ENCODE data around the gene ZFAND2A.
"Not testable (repeated sequence)": the region's sequence is repeated elsewhere in the genome, so short reads cannot be mapped to it uniquely, and the experiment has no call there.

The ZFAND2A gene

GRCh38 chr7:1188720-1189294 is 28.8 kb upstream of the ZFAND2A start:
- peaks cover 17% of the 10 kb centered on the region for H3K36me3 Mint-ChIP-seq (ENCODE audit: low read depth)
- H3K27ac Mint-ChIP-seq = peak overlapping the region; percentile 73
- H3K27me3 Mint-ChIP-seq (ENCODE audit: low read depth) = peaks cover 5% of the 10 kb centered on the region
- peaks cover 16% of the 10 kb centered on the region for H3K9me3 Mint-ChIP-seq
- no peak overlapping the region for H3K4me3 Mint-ChIP-seq
- peaks cover 17% of the 10 kb centered on the region for H3K4me1 Mint-ChIP-seq (ENCODE audit: low read depth)

- H3K27me3 Mint-ChIP-seq (ENCODE audit: low read depth) = peaks cover 5% of the 10 kb centered on the region
- H3K36me3 Mint-ChIP-seq (ENCODE audit: low read depth) = peaks cover 14% of the 10 kb centered on the region
Observed at GRCh38 chr7:1187127-1187526, 27.1 kb upstream of the ZFAND2A start.

GRCh38 chr7:1181640-1182039 is 21.6 kb upstream of the ZFAND2A start:
- Mint-ChIP-seq H3K4me1 (ENCODE audit: low read depth) (peaks cover 8% of the 10 kb centered on the region), H3K9me3 (no peaks in the 10 kb centered on the region), H3K27ac (no peak overlapping the region), H3K4me3 (no peak overlapping the region), H3K27me3 (ENCODE audit: low read depth) (peaks cover 6% of the 10 kb centered on the region), H3K36me3 (ENCODE audit: low read depth) (no peaks in the 10 kb centered on the region)

More at GRCh38 chr7:1187127-1187526, 27.1 kb upstream of the ZFAND2A start:
- H3K9me3 Mint-ChIP-seq = peaks cover 14% of the 10 kb centered on the region
- peaks cover 19% of the 10 kb centered on the region for H3K4me1 Mint-ChIP-seq (ENCODE audit: low read depth)
- H3K27ac Mint-ChIP-seq = no peak overlapping the region
- H3K4me3 Mint-ChIP-seq = no peak overlapping the region

GRCh38 chr7:1181031-1181430 is 21.0 kb upstream of the ZFAND2A start:
- Mint-ChIP-seq H3K27ac (no peak overlapping the region), H3K4me1 (ENCODE audit: low read depth) (peaks cover 14% of the 10 kb centered on the region), H3K4me3 (no peak overlapping the region), H3K27me3 (ENCODE audit: low read depth) (peaks cover 6% of the 10 kb centered on the region), H3K36me3 (ENCODE audit: low read depth) (no peaks in the 10 kb centered on the region), H3K9me3 (no peaks in the 10 kb centered on the region)

- Mint-ChIP-seq H3K4me1 (ENCODE audit: low read depth) (peaks cover 11% of the 10 kb centered on the region), H3K36me3 (ENCODE audit: low read depth) (no peaks in the 10 kb centered on the region), H3K4me3 (no peak overlapping the region), H3K27me3 (ENCODE audit: low read depth) (peaks cover 6% of the 10 kb centered on the region), H3K9me3 (no peaks in the 10 kb centered on the region), H3K27ac (peak overlapping the region; percentile 69)
Observed at GRCh38 chr7:1176891-1177373, 16.9 kb upstream of the ZFAND2A start.

GRCh38 chr7:1175967-1176851 is 16.2 kb upstream of the ZFAND2A start:
- peaks cover 6% of the 10 kb centered on the region for H3K27me3 Mint-ChIP-seq (ENCODE audit: low read depth)
- H3K4me3 Mint-ChIP-seq = peak overlapping the region; percentile 40
- no peaks in the 10 kb centered on the region for H3K9me3 Mint-ChIP-seq
- peak overlapping the region; percentile 15 for H3K27ac Mint-ChIP-seq
- H3K36me3 Mint-ChIP-seq (ENCODE audit: low read depth) = no peaks in the 10 kb centered on the region
- peaks cover 12% of the 10 kb centered on the region for H3K4me1 Mint-ChIP-seq (ENCODE audit: low read depth)

GRCh38 chr7:1175597-1175966 is 15.6 kb upstream of the ZFAND2A start:
- Mint-ChIP-seq H3K4me1 (ENCODE audit: low read depth) (peaks cover 12% of the 10 kb centered on the region), H3K4me3 (no peak overlapping the region), H3K9me3 (no peaks in the 10 kb centered on the region), H3K27me3 (ENCODE audit: low read depth) (peaks cover 6% of the 10 kb centered on the region), H3K27ac (no peak overlapping the region), H3K36me3 (ENCODE audit: low read depth) (no peaks in the 10 kb centered on the region)

- no peak overlapping the region for H3K4me3 Mint-ChIP-seq
- H3K4me1 Mint-ChIP-seq (ENCODE audit: low read depth) = peaks cover 14% of the 10 kb centered on the region
- H3K27ac Mint-ChIP-seq = no peak overlapping the region
- H3K9me3 Mint-ChIP-seq = no peaks in the 10 kb centered on the region
- H3K36me3 Mint-ChIP-seq (ENCODE audit: low read depth) = no peaks in the 10 kb centered on the region
- H3K27me3 Mint-ChIP-seq (ENCODE audit: low read depth) = peaks cover 6% of the 10 kb centered on the region
Observed at GRCh38 chr7:1174881-1175596, 15.0 kb upstream of the ZFAND2A start.

- Mint-ChIP-seq H3K9me3 (no peaks in the 10 kb centered on the region), H3K27me3 (ENCODE audit: low read depth) (peaks cover under 1% of the 10 kb centered on the region), H3K27ac (no peak overlapping the region), H3K4me1 (ENCODE audit: low read depth) (peaks cover 23% of the 10 kb centered on the region), H3K36me3 (ENCODE audit: low read depth) (no peaks in the 10 kb centered on the region), H3K4me3 (no peak overlapping the region)
Observed at GRCh38 chr7:1174002-1174401, 14.0 kb upstream of the ZFAND2A start.

GRCh38 chr7:1172666-1173523 is 12.9 kb upstream of the ZFAND2A start:
- no peak overlapping the region for H3K27ac Mint-ChIP-seq
- no peaks in the 10 kb centered on the region for H3K36me3 Mint-ChIP-seq (ENCODE audit: low read depth)
- H3K27me3 Mint-ChIP-seq (ENCODE audit: low read depth) = no peaks in the 10 kb centered on the region
- H3K4me1 Mint-ChIP-seq (ENCODE audit: low read depth) = peaks cover 23% of the 10 kb centered on the region
- H3K9me3 Mint-ChIP-seq = no peaks in the 10 kb centered on the region
- H3K4me3 Mint-ChIP-seq = no peak overlapping the region

GRCh38 chr7:1171516-1171915 is 11.5 kb upstream of the ZFAND2A start:
- not testable (repeated sequence) for H3K4me3 Mint-ChIP-seq; H3K9me3 Mint-ChIP-seq; H3K36me3 Mint-ChIP-seq (ENCODE audit: low read depth); H3K27me3 Mint-ChIP-seq (ENCODE audit: low read depth); H3K27ac Mint-ChIP-seq
- H3K4me1 Mint-ChIP-seq (ENCODE audit: low read depth) = peaks cover 19% of the 10 kb centered on the region

GRCh38 chr7:1170741-1171501 is 10.9 kb upstream of the ZFAND2A start:
- no peaks in the 10 kb centered on the region for H3K36me3 Mint-ChIP-seq (ENCODE audit: low read depth)
- no peaks in the 10 kb centered on the region for H3K9me3 Mint-ChIP-seq
- peaks cover 13% of the 10 kb centered on the region for H3K4me1 Mint-ChIP-seq (ENCODE audit: low read depth)
- H3K27ac Mint-ChIP-seq = no peak overlapping the region
- no peaks in the 10 kb centered on the region for H3K27me3 Mint-ChIP-seq (ENCODE audit: low read depth)
- H3K4me3 Mint-ChIP-seq = no peak overlapping the region

Measured in T-helper 1 cell treated with Interleukin-12 subunit alpha and Interleukin-12 subunit beta and Interleukin-4 antibody, amounts not matched to agents 30 μg/mL and 1 μg/mL, for 36 hours (primary cell).